Right lobe of liver (tissue), 6 donors: ENCODE data around the gene TBC1D5. TPM values are rescaled to one million over a fixed set of nuclear protein-coding genes. Genes with fewer than 3 reads are reported as not detected.

ENCODE experiments used
- ATAC-seq, 4 donors: fragments of 200-7000 bp; cut with Tn5 transposase; one replicate each; pipeline ENCODE4 v1.9.1; 2020; ENCODE audit warnings: mild to moderate bottlenecking in 4 of 4, moderate library complexity in 4 of 4
- DNase-seq, 3 donors: peaks; one replicate each; pipeline ENCODE4 v3.0.0-alpha.2; 2020
- H3K27ac ChIP-seq, 3 donors: fragments of 200-600 bp; one replicate each; pipeline ENCODE4 v1.8.0; 2022
- H3K27me3 ChIP-seq, 2 donors: fragments of 200-600 bp; one replicate each; pipeline ENCODE4 v1.8.0; 2022
- H3K36me3 ChIP-seq, 4 donors: fragments of 200-600 bp; sonication (generic) in 1 of 4; one replicate each; pipeline versions ENCODE4 v1.5.1 to v1.8.0; 2017 to 2022; ENCODE audit warnings: control low read depth in 1 of 4
- H3K4me1 ChIP-seq, 4 donors: fragments of 200-600 bp; sonication (generic) in 1 of 4; one replicate each; pipeline versions ENCODE4 v1.5.1 to v1.8.0; 2017 to 2022; ENCODE audit warnings: control low read depth in 1 of 4
- H3K4me3 ChIP-seq, 3 donors: fragments of 200-600 bp; one replicate each; pipeline ENCODE4 v1.8.0; 2022
- H3K9me3 ChIP-seq, 4 donors: fragments of 200-600 bp; sonication (generic) in 1 of 4; one replicate each; pipeline versions ENCODE4 v1.5.1 to v1.8.0; 2017 to 2022; ENCODE audit warnings: control low read depth in 1 of 4
- CTCF ChIP-seq, 4 donors: fragments of 200-600 bp in 3 of 4; fragments of 450-650 bp in 1 of 4; IDR thresholded peaks; one replicate each; pipeline versions ENCODE4 v1.5.1 to v1.8.0; 2016 to 2022; ENCODE audit warnings: antibody characterized with exemption in 4 of 4, mild to moderate bottlenecking in 2 of 4
- POLR2A ChIP-seq: fragments of 450-650 bp; IDR thresholded peaks from one replicate; pipeline ENCODE4 v1.6.1; 2017; ENCODE audit warnings: antibody characterized with exemption, mild to moderate bottlenecking
- WGBS: methylation state at CpG from one replicate; pipeline ENCODE4 v1.1.6; 2018; ENCODE audit warnings: low coverage, low lambda C conversion rate; ENCODE audit not compliant: insufficient coverage; ENCODE audit errors: missing lambda C conversion rate; 5-methylcytosine and 5-hydroxymethylcytosine counted together
- intact Hi-C, 2 donors: fragments of 100-400 bp; cut with DNase I; formaldehyde crosslinking; loops; one replicate each; pipeline versions ENCODE4 v1.11.2 to v1.14.1; 2022
- total RNA-seq, 6 experiments: library from RNA; depleted of rRNA in 2 of 6; stranded (reverse); fragments of >200 nt in 2 of 6; fragmentation: NEBNext Ultra II Directional in 3 of 6; extraction: Animal tissue kit (Norgen Biotek cat#: 25700) in 3 of 6; gene quantifications; one replicate each; pipeline versions ENCODE4 v1.1.0 to v1.2.4, GENCODE V29; 2016 to 2023
- donor health status: DM: no; HTN: yes; CAD: no.
- donor health status: DM: no; HTN: no; CAD: no.
- donor health status: DM: no; HTN: no; CAD: no.
- donor health status: DM: no; HTN: yes; CAD: no.
- donor health status: DM: no; HTN: yes; CAD: no.

Gene TBC1D5
- total RNA-seq, 6 experiments from 2014 or later: 21.5 to 33.4 (median 27.7) TPM

- WGBS: 100% methylated on average over 3 of the region's 3 CpGs
- TF ChIP-seq POLR2A (no peak), CTCF (IDR thresholded peaks at IDR 0.05) (no peak)
- no peaks in the 10 kb centered on the region for H3K4me1 ChIP-seq
- no peak overlapping the region for H3K4me3 ChIP-seq
- peaks cover 0 to 10% (median 0%) of the 10 kb centered on the region in 4 donors for H3K36me3 ChIP-seq
- H3K9me3 ChIP-seq: no peaks in the 10 kb centered on the region
- no peak for ATAC-seq
- H3K27ac ChIP-seq: no peak overlapping the region
- no peak for DNase-seq
- H3K27me3 ChIP-seq: no peaks in the 10 kb centered on the region
- intact Hi-C loops: no loop called here
These were observed 529.3 kb downstream of the TBC1D5 start for GRCh38 chr3:17213102-17213501.

- TF ChIP-seq CTCF (IDR thresholded peaks at IDR 0.05): no peak
- TF ChIP-seq POLR2A: no peak
- intact Hi-C loops: no loop called here
- no peak overlapping the region for H3K27ac ChIP-seq
- no peaks in the 10 kb centered on the region for H3K27me3 ChIP-seq
- H3K36me3 ChIP-seq: peaks cover 0 to 9% (median 0%) of the 10 kb centered on the region in 4 donors
- DNase-seq (no peak), ATAC-seq (no peak)
- no peak overlapping the region for H3K4me3 ChIP-seq
- H3K4me1 ChIP-seq: no peaks in the 10 kb centered on the region
- no peaks in the 10 kb centered on the region for H3K9me3 ChIP-seq
- 100% methylated on average over 2 of the region's 4 CpGs for WGBS
These were observed 534.5 kb downstream of the TBC1D5 start for GRCh38 chr3:17207979-17208378.

- no peaks in the 10 kb centered on the region for H3K36me3 ChIP-seq
- intact Hi-C loops: no loop called here
These were observed 535.4 kb downstream of the TBC1D5 start for GRCh38 chr3:17207019-17207418.

GRCh38 chr3:17204049-17204650 is 538.3 kb downstream of the TBC1D5 start:
- WGBS: 65% methylated on average over 3 of the region's 3 CpGs
- no peak overlapping the region for H3K4me3 ChIP-seq
- H3K4me1 ChIP-seq: no peaks in the 10 kb centered on the region
- DNase-seq (no peak), ATAC-seq (no peak)
- intact Hi-C loops: no loop called here
- no peaks in the 10 kb centered on the region for H3K9me3 ChIP-seq
- TF ChIP-seq CTCF (IDR thresholded peaks at IDR 0.05) (no peak), POLR2A (no peak)
- H3K36me3 ChIP-seq: no peaks in the 10 kb centered on the region
- no peaks in the 10 kb centered on the region for H3K27me3 ChIP-seq
- no peak overlapping the region for H3K27ac ChIP-seq

More at GRCh38 chr3:17207019-17207418, 535.4 kb downstream of the TBC1D5 start:
- H3K9me3 ChIP-seq: no peaks in the 10 kb centered on the region
- ATAC-seq: no peak
- no peak for DNase-seq
- no peak overlapping the region for H3K27ac ChIP-seq
- H3K4me1 ChIP-seq: no peaks in the 10 kb centered on the region
- TF ChIP-seq CTCF (IDR thresholded peaks at IDR 0.05) (no peak), POLR2A (no peak)
- no peak overlapping the region for H3K4me3 ChIP-seq
- H3K27me3 ChIP-seq: no peaks in the 10 kb centered on the region

GRCh38 chr3:17201538-17201937 is 540.9 kb downstream of the TBC1D5 start:
- TF ChIP-seq CTCF (IDR thresholded peaks at IDR 0.05) (no peak), POLR2A (no peak)
- no peak for ATAC-seq

More at GRCh38 chr3:17201538-17201937, 540.9 kb downstream of the TBC1D5 start:
- no peak for DNase-seq
- Histone ChIP-seq H3K36me3 (no peaks in the 10 kb centered on the region), H3K4me3 (no peak overlapping the region), H3K27ac (no peak overlapping the region), H3K4me1 (no peaks in the 10 kb centered on the region), H3K9me3 (no peaks in the 10 kb centered on the region), H3K27me3 (no peaks in the 10 kb centered on the region)
- intact Hi-C loops: no loop called here
- 94% methylated on average over 1 of the region's 2 CpGs for WGBS
